ENCODE measurements around the gene G0S2.

The G0S2 gene

GRCh38 chr1:209628618-209629299, 46.5 kb upstream of the G0S2 start:
- H3K4me3 ChIP-seq (ENCODE audit: low read depth in 1 of 2, low read length in 1 of 2): no peak overlapping the region
- H3K36me3 ChIP-seq: no peaks in the 10 kb centered on the region
- H3K9me3 ChIP-seq: no peaks in the 10 kb centered on the region
- H3K27me3 ChIP-seq: peaks cover 14% of the 10 kb centered on the region
- TF ChIP-seq, protein P1, sequence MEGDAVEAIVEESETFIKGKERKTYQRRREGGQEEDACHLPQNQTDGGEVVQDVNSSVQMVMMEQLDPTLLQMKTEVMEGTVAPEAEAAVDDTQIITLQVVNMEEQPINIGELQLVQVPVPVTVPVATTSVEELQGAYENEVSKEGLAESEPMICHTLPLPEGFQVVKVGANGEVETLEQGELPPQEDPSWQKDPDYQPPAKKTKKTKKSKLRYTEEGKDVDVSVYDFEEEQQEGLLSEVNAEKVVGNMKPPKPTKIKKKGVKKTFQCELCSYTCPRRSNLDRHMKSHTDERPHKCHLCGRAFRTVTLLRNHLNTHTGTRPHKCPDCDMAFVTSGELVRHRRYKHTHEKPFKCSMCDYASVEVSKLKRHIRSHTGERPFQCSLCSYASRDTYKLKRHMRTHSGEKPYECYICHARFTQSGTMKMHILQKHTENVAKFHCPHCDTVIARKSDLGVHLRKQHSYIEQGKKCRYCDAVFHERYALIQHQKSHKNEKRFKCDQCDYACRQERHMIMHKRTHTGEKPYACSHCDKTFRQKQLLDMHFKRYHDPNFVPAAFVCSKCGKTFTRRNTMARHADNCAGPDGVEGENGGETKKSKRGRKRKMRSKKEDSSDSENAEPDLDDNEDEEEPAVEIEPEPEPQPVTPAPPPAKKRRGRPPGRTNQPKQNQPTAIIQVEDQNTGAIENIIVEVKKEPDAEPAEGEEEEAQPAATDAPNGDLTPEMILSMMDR (IDR thresholded peaks at IDR 0.05): no peak
- H3K4me1 ChIP-seq (ENCODE audit: control insufficient read depth in 1 of 2, insufficient read depth in 1 of 2, low read depth in 1 of 2, low read length in 1 of 2): peaks cover 31 to 43% of the 10 kb centered on the region in 2 experiments
- no peak overlapping the region for H3K27ac ChIP-seq

- H3K9me3 ChIP-seq: no peaks in the 10 kb centered on the region
- peaks cover 41 to 47% of the 10 kb centered on the region in 2 experiments for H3K4me1 ChIP-seq (ENCODE audit: control insufficient read depth in 1 of 2, insufficient read depth in 1 of 2, low read depth in 1 of 2, low read length in 1 of 2)
- no peak overlapping the region for H3K4me3 ChIP-seq (ENCODE audit: low read depth in 1 of 2, low read length in 1 of 2)
- no peak overlapping the region for H3K27ac ChIP-seq
- H3K27me3 ChIP-seq: peaks cover 14% of the 10 kb centered on the region
- TF ChIP-seq, protein P1 (IDR thresholded peaks at IDR 0.05): no peak
- H3K36me3 ChIP-seq: no peaks in the 10 kb centered on the region
Measured at GRCh38 chr1:209629621-209630382, 45.4 kb upstream of the G0S2 start.

DNA sequence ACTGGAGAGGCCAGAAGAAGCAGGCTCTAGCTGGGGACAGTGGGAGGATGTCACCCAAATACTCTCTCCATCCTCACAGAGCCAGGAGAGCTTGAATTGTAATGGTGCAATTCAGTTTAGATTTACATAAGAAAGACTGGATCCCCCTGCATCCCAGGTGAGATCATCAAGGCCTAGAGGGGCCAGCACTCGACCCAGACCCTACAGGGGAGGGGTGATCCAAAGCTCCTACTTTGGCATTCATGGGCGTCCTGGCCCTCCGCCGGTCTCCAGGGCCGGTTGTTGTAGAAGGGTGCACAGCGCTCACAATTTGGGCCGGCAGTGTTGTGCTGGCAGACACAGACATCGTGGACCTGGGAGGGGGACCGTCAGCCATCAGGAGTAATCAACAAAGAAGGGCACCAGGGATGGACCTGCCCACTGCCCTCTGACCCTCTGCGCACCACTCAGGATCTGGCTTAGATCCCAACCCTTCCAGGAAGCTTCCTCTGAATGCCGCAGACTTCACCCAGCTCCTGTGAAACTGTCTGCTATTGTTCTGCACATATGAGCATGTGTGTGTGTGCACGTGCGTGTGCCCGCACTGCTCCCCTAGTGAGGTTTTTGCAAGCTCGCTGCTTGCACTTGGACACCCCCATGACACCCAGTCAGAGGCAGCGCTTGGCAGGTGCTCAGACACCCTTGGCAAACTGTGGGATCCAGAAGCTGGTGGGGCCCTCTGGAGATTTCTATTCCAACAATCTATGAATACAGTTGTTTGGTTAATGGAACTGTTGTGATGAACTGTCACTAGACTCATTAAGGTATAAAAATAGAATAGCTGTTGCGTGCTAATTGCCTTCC, 44.6 kb upstream of the G0S2 start:
- Histone ChIP-seq H3K9me3 (no peaks in the 10 kb centered on the region), H3K27ac (no peak overlapping the region), H3K4me1 (ENCODE audit: control insufficient read depth in 1 of 2, insufficient read depth in 1 of 2, low read depth in 1 of 2, low read length in 1 of 2) (peaks cover 46 to 53% of the 10 kb centered on the region in 2 experiments), H3K27me3 (peaks cover 14% of the 10 kb centered on the region), H3K4me3 (ENCODE audit: low read depth in 1 of 2, low read length in 1 of 2) (no peak overlapping the region), H3K36me3 (no peaks in the 10 kb centered on the region)
- TF ChIP-seq, protein P1 (IDR thresholded peaks at IDR 0.05): no peak

- Histone ChIP-seq H3K27ac (peak overlapping the region; percentile 85), H3K9me3 (no peaks in the 10 kb centered on the region), H3K27me3 (peaks cover 38% of the 10 kb centered on the region), H3K36me3 (no peaks in the 10 kb centered on the region), H3K4me3 (ENCODE audit: low read depth in 1 of 2, low read length in 1 of 2) (peak overlapping the region in 1 of 2 experiments; percentile 11), H3K4me1 (ENCODE audit: control insufficient read depth in 1 of 2, insufficient read depth in 1 of 2, low read depth in 1 of 2, low read length in 1 of 2) (peaks cover 25 to 30% of the 10 kb centered on the region in 2 experiments)
- TF ChIP-seq, protein P1 (IDR thresholded peaks at IDR 0.05): no peak
Measured at GRCh38 chr1:209633335-209633997, 41.7 kb upstream of the G0S2 start.
